Activated naive CD8-positive, alpha-beta T cell treated with anti-CD3 and anti-CD28 coated beads, Interleukin-2, amount 50 U/mL, for 24 hours (primary cell): ENCODE results near the gene VSIG10L2.
A peak's percentile ranks its signal among the peaks of the same experiment; 100 is the strongest.
"Not testable (repeated sequence)": the region's sequence is repeated elsewhere in the genome, so short reads cannot be mapped to it uniquely, and the experiment has no call there.

Experiments used
- ATAC-seq: fragments of 150-1000 bp; cut with Tn5 transposase; one replicate; pipeline ENCODE4 v1.10.0; 2021
- DNase-seq: peaks from one replicate; pipeline ENCODE4 v3.0.0; 2021
- H3K27ac Mint-ChIP-seq: one replicate; pipeline ENCODE4 v1.8.0; 2021; ENCODE audit warnings: mild to moderate bottlenecking, mixed read lengths
- H3K27me3 Mint-ChIP-seq: one replicate; pipeline ENCODE4 v1.8.0; 2021; ENCODE audit warnings: mixed read lengths
- H3K36me3 Mint-ChIP-seq: one replicate; pipeline ENCODE4 v1.8.0; 2021; ENCODE audit warnings: low read depth, mixed read lengths
- H3K4me1 Mint-ChIP-seq: one replicate; pipeline ENCODE4 v1.8.0; 2021; ENCODE audit warnings: mixed read lengths
- H3K4me3 Mint-ChIP-seq: one replicate; pipeline ENCODE4 v1.8.0; 2021; ENCODE audit warnings: mild to moderate bottlenecking, moderate library complexity, mixed read lengths
- H3K9me3 Mint-ChIP-seq: one replicate; pipeline ENCODE4 v1.8.0; 2021; ENCODE audit warnings: mixed read lengths

The VSIG10L2 gene

DNA sequence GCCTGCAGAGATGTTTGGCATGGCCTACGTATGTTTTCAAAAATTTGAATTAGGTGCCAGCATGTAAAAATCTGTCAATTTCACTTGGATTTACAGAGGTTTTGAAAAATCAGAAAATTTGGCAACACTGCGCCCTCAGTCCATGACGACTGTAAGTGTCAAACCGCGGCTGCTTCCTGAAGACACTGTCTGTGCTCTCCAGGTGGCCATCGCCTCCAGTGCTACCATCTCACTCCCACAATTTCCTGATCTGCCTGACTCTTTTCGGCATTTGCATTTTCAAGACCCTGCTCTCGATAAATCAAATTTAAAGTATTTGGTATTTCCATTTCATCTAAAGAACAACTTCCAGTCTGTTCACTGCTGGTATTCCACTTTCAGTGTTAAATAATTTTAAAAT is 34.6 kb downstream of the VSIG10L2 start:
- H3K36me3 Mint-ChIP-seq: no peaks in the 10 kb centered on the region
- H3K4me1 Mint-ChIP-seq: no peaks in the 10 kb centered on the region
- DNase-seq: no peak
- H3K27me3 Mint-ChIP-seq: no peaks in the 10 kb centered on the region
- no peak overlapping the region for H3K4me3 Mint-ChIP-seq
- no peaks in the 10 kb centered on the region for H3K9me3 Mint-ChIP-seq
- ATAC-seq: no peak
- H3K27ac Mint-ChIP-seq: no peak overlapping the region

DNA sequence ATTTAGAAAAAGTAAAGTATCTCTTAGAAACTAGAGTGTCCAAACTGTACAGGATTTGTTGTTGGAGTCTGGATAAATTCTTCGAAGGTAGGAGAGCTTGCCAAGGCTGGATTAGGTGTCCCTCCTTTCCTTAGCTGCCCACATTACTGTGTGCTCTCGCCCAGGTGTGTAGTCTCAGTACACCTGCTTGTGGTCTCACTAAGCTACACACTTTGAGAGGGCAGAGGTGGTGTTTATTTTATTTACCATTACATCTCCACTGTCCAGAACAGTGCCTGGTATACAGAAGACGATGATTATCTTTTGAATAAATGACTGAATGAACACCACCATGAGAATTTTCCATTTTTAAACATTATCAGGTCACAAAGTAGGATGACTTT is 36.5 kb downstream of the VSIG10L2 start:
- no peak overlapping the region for H3K4me3 Mint-ChIP-seq

DNA sequence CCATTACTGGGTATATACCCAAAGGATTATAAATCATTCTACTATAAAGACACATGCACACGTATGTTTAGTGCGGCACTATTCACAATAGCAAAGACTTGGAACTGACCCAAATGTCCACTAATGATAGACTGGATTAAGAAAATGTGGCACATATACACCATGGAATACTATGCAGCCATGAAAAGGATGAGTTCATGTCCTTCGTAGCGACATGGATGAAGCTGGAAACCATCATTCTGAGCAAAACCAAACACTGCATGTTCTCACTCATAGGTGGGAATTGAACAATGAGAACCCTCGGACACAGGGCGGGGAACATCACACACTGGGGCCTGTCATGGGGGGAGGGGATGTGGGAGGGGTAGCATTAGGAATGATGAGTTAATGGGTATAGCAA is 40.1 kb downstream of the VSIG10L2 start:
- not testable (repeated sequence) for H3K9me3 Mint-ChIP-seq, H3K27me3 Mint-ChIP-seq, H3K27ac Mint-ChIP-seq, DNase-seq, ATAC-seq, H3K36me3 Mint-ChIP-seq, H3K4me3 Mint-ChIP-seq, H3K4me1 Mint-ChIP-seq

More for the DNA sequence above, 36.5 kb downstream of the VSIG10L2 start:
- Mint-ChIP-seq H3K36me3 (no peaks in the 10 kb centered on the region), H3K9me3 (no peaks in the 10 kb centered on the region), H3K27me3 (no peaks in the 10 kb centered on the region), H3K4me1 (no peaks in the 10 kb centered on the region), H3K27ac (no peak overlapping the region)
- DNase-seq (no peak), ATAC-seq (no peak)

DNA sequence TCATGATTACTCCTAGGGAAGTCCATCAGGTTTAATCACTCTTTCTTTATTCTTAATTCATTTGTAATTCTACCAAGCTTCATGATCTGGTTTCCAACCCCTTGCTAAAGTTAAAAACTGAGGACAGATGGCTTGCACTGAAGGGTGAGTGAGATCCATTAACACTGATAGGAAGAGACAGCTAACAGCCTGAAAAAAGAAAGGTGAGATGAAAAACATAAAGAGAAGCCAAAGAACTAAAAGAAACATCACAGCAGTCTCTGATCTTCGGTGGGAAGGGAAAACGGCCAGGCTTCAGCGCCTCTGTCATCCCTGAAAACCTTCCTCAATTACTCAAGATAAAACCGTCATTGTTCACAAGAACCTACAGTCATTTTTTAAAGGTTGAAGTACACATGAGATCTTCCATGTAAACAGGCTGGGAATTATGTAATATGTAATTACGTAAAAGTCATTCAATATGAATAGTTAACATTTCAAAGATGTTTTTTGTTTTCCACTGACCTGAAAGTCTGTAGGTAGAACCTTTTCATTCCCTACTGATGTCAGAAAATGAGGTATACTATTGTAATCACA is 41.3 kb downstream of the VSIG10L2 start:
- Mint-ChIP-seq H3K27me3 (no peaks in the 10 kb centered on the region), H3K27ac (no peak overlapping the region), H3K4me3 (no peak overlapping the region), H3K4me1 (no peaks in the 10 kb centered on the region), H3K9me3 (no peaks in the 10 kb centered on the region), H3K36me3 (no peaks in the 10 kb centered on the region)
- no peak for ATAC-seq
- no peak for DNase-seq

DNA sequence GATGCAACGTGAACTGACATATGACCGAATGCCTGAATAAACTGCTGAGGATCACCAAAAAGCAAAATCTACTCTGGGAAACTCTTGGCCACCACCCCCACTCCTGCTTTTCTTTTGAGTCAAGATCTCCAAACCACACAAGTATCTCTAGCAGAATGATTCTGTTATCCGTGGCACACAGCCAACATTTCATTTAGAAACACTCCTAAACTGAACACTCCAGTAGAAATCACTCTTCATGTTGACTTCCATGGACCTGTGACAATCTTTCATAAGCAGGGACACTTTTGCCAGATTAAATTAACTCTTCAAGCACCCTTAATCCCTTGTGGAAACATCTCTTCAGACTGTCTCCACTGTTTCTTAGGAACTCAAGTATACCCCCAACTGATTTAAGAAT is 44.4 kb downstream of the VSIG10L2 start:
- no peaks in the 10 kb centered on the region for H3K36me3 Mint-ChIP-seq
- peaks cover 2% of the 10 kb centered on the region for H3K4me1 Mint-ChIP-seq
- H3K9me3 Mint-ChIP-seq: no peaks in the 10 kb centered on the region
- no peak overlapping the region for H3K27ac Mint-ChIP-seq
- no peak overlapping the region for H3K4me3 Mint-ChIP-seq
- DNase-seq (no peak), ATAC-seq (no peak)
- no peaks in the 10 kb centered on the region for H3K27me3 Mint-ChIP-seq

DNA sequence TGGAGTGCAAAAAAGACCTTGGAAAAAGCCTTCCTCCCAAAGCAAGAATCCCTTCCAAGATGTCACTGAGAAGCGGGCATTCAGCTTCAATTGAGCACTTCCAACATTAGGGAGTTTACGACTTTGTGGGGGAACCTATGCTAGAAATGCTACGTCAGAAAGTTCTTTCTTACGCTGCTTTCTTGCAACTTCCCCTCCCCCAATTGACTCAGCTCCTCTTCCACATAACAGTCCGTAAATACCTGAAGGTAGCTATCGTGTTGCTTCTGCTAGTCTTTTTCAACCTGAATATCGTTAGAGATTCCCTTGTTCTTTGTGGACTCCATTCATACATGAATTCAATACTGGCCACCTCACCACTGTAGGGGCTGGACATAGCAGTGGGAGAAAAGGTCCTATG is 47.0 kb downstream of the VSIG10L2 start:
- no peak for DNase-seq
- Mint-ChIP-seq H3K9me3 (no peaks in the 10 kb centered on the region), H3K36me3 (no peaks in the 10 kb centered on the region), H3K27me3 (no peaks in the 10 kb centered on the region), H3K27ac (no peak overlapping the region), H3K4me3 (no peak overlapping the region), H3K4me1 (peaks cover 7% of the 10 kb centered on the region)
- no peak for ATAC-seq

DNA sequence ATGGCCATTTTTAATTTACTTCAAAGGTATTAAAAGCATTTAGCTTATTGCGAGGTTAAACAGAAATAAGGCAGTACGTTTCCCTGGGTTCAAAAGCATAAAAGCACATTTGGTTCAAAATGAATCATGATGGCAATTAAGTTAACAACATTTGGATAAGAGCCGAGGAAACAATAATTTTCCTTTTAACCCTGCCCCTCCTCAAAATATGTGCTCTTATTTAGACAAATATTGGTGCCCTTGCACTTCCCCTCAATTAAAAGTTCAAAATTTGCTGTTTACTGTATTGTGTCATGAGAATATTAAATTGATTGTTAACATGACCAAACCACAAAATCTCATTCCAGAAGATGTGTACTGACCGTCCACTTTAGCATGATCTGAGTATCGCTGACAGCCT is 48.7 kb downstream of the VSIG10L2 start:
- H3K27me3 Mint-ChIP-seq: no peaks in the 10 kb centered on the region
- DNase-seq (no peak), ATAC-seq (no peak)
- H3K4me1 Mint-ChIP-seq: peaks cover 7% of the 10 kb centered on the region
- no peak overlapping the region for H3K27ac Mint-ChIP-seq
- H3K4me3 Mint-ChIP-seq: no peak overlapping the region
- H3K9me3 Mint-ChIP-seq: no peaks in the 10 kb centered on the region
- H3K36me3 Mint-ChIP-seq: no peaks in the 10 kb centered on the region

DNA sequence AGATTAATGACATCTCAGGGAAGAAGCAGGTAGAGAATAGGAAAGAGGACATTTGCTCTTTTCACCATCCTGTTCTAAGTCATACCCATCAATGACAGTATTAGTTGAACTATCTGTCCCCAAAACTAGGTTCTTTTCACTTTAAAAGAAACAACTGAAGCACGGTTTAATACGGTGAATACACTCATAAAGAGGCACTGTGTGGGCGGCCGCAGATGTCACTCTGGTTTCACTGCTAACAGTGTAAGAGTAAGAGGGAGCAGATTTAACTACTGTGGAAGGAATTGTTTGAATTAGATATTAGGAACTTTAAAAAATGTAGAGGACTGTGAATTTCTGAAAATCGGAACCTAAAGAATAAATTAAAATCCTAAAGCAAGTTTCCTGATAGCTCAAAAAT is 49.5 kb downstream of the VSIG10L2 start:
- peak; percentile 36 for DNase-seq
- Mint-ChIP-seq H3K9me3 (no peaks in the 10 kb centered on the region), H3K27ac (no peak overlapping the region), H3K36me3 (no peaks in the 10 kb centered on the region), H3K27me3 (no peaks in the 10 kb centered on the region), H3K4me3 (no peak overlapping the region), H3K4me1 (peaks cover 7% of the 10 kb centered on the region)
- ATAC-seq: peak; percentile 83

DNA sequence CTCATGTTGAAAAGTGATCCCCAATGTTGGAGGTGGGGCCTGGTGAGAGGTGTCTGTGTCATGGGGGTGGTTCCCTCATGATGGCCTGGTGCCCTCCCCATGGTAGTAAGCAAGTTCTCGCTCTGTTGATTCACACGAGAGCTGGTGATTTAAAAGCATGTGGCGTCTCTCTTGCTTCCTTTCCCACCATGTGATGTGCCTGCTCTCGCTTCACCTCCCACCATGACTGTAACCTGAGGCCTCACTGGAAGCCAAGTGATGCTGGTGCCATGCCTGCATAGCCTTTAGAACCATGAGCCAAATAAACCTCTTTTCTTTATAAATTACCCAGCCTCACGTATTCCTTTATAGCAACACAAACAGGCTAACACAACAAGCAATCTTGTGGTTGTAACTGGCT is 52.4 kb downstream of the VSIG10L2 start:
- ATAC-seq (no peak), DNase-seq (no peak)
- Mint-ChIP-seq H3K27ac (no peak overlapping the region), H3K36me3 (no peaks in the 10 kb centered on the region), H3K27me3 (no peaks in the 10 kb centered on the region), H3K4me3 (no peak overlapping the region), H3K9me3 (no peaks in the 10 kb centered on the region), H3K4me1 (peaks cover 7% of the 10 kb centered on the region)

DNA sequence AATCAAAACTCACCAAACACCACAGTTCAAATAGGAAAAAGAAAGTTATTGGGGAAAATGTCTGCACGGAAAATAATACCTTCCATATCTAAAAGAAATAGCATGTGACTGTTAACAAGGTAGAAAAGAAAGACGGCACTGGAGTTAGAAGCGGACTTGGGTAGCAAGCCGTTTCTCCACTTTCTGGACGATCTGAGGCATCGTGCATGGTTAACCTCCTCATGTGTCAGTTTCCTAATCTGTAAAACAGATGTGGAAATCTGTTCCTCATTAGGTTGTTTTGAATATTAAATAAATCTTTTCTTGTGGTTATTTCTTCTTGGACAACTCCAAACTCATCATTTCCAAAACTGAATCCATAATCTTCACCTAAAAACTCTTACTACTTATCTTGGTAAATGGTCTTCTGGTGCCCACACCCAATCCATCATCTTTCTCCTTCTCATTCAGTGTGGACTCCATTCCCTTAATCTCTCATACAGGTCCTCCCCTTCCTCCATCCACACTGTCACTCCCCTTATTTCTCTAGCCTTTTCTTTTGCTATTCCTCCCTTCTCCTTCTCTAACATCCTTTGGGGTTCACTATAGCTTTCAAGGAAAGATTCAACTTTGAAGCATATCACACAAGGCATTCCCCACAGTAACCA is 53.5 kb downstream of the VSIG10L2 start:
- Mint-ChIP-seq H3K27ac (no peak overlapping the region), H3K4me1 (peaks cover 7% of the 10 kb centered on the region), H3K4me3 (no peak overlapping the region), H3K9me3 (no peaks in the 10 kb centered on the region), H3K27me3 (no peaks in the 10 kb centered on the region), H3K36me3 (no peaks in the 10 kb centered on the region)
- ATAC-seq (no peak), DNase-seq (no peak)

DNA sequence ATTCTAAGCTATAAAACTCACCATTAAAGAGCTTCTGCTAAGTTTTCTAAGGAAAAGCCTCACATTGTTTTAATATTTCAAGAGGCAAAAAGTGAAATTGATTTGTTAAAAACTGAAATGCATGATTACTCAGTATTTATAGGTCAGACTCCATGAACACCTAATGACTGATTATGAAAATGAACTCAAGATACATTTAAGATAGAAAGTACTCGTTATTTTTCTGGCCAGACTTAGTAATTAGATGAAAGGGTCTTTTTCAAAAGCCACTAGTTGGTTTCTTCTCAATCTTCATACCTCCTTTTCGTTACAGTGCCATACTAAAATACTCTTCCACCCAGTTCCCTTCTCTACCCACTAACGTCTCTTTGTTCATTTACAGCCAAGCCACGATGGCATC is 56.3 kb downstream of the VSIG10L2 start:
- no peak for DNase-seq
- H3K4me3 Mint-ChIP-seq: no peak overlapping the region
- H3K27ac Mint-ChIP-seq: no peak overlapping the region
- H3K27me3 Mint-ChIP-seq: no peaks in the 10 kb centered on the region
- no peaks in the 10 kb centered on the region for H3K36me3 Mint-ChIP-seq
- H3K9me3 Mint-ChIP-seq: no peaks in the 10 kb centered on the region
- no peak for ATAC-seq
- no peaks in the 10 kb centered on the region for H3K4me1 Mint-ChIP-seq
